Choroid plexus epithelial cell (primary cell): ENCODE measurements around the gene OR1L4.

Source experiments
- DNase-seq: peaks from one replicate; pipeline ENCODE4 v3.0.0-alpha.2; 2010; ENCODE audit warnings: low read depth
- H3K4me3 ChIP-seq: 2 replicates; pipeline ENCODE4 v1.5.1; 2011; ENCODE audit warnings: low read depth, mild to moderate bottlenecking, control low read depth, low read length, moderate library complexity
- TF ChIP-seq, protein P1 (sequence below): conservative IDR thresholded peaks from 2 replicates; pipeline ENCODE4 v1.5.1; 2011; ENCODE audit warnings: low read depth, mild to moderate bottlenecking, control low read depth, inconsistent platforms, low read length, moderate library complexity

The OR1L4 gene, protein sequence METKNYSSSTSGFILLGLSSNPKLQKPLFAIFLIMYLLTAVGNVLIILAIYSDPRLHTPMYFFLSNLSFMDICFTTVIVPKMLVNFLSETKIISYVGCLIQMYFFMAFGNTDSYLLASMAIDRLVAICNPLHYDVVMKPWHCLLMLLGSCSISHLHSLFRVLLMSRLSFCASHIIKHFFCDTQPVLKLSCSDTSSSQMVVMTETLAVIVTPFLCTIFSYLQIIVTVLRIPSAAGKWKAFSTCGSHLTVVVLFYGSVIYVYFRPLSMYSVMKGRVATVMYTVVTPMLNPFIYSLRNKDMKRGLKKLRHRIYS

DNA sequence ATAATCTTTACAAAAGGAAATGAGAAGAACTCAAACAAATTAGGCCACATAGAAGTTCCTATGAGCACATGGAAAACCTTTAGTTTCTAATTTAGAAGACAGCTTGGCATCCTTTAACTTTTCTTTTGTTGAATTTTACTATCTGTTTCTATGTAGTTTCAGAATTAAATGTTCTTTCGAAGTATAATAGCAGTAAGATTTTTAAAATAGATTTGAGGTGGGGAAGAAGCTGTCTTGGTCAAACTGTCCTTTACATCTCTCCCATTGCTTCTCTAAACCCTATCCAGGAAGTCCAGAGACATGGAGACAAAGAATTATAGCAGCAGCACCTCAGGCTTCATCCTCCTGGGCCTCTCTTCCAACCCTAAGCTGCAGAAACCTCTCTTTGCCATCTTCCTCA, at the start of gene OR1L4:
OR1L4 (plus strand) TSS at position 301 of the 400 bp plus-strand sequence; CDS start at position 301, 0 bp downstream.
- TF ChIP-seq, protein P1, sequence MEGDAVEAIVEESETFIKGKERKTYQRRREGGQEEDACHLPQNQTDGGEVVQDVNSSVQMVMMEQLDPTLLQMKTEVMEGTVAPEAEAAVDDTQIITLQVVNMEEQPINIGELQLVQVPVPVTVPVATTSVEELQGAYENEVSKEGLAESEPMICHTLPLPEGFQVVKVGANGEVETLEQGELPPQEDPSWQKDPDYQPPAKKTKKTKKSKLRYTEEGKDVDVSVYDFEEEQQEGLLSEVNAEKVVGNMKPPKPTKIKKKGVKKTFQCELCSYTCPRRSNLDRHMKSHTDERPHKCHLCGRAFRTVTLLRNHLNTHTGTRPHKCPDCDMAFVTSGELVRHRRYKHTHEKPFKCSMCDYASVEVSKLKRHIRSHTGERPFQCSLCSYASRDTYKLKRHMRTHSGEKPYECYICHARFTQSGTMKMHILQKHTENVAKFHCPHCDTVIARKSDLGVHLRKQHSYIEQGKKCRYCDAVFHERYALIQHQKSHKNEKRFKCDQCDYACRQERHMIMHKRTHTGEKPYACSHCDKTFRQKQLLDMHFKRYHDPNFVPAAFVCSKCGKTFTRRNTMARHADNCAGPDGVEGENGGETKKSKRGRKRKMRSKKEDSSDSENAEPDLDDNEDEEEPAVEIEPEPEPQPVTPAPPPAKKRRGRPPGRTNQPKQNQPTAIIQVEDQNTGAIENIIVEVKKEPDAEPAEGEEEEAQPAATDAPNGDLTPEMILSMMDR: no peak
- H3K4me3 ChIP-seq: no peak within 1 kb of the TSS

DNA sequence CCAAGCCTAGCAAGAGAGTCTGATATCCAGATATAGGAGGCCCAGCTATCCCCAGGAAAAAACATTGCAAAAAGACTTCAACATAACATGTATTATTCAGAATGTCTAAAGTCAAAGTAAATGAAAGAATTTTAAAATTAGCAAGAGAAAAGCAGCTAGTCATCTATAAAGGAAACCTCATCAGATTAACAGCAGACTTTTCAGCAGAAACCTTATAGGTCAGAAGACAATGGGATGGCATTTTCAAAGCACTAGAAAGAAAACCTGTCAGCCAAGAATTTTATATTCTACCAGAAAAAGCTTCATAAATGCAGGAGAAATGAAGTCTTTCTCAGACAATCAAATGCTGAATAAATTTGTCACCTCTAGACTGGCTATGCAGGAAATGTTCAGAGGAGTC, 38.9 kb upstream of the OR1L4 start:
- no peak for DNase-seq
- TF ChIP-seq, protein P1: no peak

More for the DNA sequence above, at the start of gene OR1L4:
- DNase-seq: no peak

DNA sequence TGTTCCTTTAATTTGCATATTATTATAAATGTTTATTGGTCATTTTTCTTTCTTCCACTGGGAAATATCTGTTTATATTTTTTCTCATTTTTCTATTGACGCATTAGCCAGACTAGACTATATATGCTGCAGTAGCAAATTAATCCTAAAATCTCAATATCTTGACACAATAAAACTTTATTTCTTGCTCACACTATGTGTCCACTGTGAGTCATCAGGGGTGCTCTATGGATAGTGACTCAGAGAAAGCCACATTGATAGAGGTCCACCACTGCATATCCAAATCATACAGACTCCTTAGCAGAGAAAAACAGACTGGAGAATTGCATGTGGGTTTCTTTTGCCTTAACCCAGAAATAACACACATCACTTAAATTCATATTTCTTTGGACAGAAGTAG, 28.1 kb upstream of the OR1L4 start:
- no peak overlapping the region for H3K4me3 ChIP-seq
- no peak for DNase-seq
- TF ChIP-seq, protein P1: no peak

More for the DNA sequence above, 38.9 kb upstream of the OR1L4 start:
- no peak overlapping the region for H3K4me3 ChIP-seq

DNA sequence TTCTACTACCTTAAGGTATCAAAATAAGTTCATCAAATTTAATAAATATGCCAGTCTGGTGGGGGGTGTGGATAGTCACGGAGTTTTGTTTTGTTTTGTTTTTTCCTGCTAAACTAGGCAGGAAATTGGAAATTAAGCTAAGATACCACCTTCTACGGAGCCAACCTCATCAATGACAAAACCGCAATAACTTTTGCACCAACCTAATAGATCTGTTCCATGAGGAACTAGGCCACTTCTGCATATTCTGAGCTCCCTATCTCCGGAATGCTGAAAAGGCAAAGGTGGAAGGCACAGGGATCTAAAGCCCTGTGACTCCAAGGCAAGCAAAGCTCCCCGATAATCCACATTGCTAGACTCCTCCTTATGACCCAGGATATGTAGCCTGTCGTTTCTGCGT, 5.8 kb upstream of the OR1L4 start:
- TF ChIP-seq, protein P1: no peak
- no peak for DNase-seq
- no peak overlapping the region for H3K4me3 ChIP-seq

DNA sequence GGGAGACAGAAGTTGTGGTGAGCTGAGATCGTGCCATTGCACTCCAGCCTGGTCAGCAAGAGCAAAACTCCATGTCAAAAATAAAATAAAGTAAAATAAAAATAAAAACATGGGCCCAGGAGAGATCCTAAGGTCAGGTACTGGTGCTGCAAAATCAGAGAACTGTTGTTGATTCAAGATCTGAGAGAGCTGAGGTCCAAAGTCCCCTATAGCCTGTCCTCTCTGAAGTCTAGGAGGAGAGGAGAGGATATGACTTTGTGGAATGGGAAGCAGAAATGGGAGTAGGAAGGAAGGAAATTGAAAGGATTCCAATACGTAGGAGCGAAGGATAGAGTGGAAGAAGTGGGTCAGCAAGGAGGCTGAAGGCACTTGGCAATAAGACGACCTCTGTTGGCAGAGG, 4.6 kb upstream of the OR1L4 start:
- TF ChIP-seq, protein P1: no peak
- H3K4me3 ChIP-seq: no peak overlapping the region
- DNase-seq: no peak

DNA sequence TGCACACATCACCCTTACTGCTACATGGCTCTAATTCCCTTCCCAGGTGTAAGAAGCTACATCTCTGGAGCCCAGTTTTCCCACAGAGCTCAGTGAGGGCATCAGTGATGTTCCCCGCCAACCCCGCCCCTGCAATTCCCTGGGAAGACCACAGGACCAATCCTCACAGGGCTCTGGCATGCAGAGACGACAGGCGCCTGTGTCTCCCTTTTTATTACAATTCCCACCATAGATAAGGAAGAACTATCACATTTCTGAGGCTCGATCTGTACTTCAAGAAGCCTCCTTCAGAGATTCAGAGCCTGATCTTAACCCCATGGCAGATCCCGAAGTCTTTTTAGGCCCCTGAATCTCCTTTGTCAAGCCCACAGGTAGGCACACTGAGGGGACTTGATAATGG, 18.2 kb downstream of the OR1L4 start, which contains the start of gene OR1L6:
OR1L6 (plus strand) TSS at position 301 of the 400 bp plus-strand sequence. CDS start 7,545 bp downstream, outside the sequence.
- TF ChIP-seq, protein P1: no peak
- H3K4me3 ChIP-seq: no peak within 1 kb of the TSS
- no peak for DNase-seq

DNA sequence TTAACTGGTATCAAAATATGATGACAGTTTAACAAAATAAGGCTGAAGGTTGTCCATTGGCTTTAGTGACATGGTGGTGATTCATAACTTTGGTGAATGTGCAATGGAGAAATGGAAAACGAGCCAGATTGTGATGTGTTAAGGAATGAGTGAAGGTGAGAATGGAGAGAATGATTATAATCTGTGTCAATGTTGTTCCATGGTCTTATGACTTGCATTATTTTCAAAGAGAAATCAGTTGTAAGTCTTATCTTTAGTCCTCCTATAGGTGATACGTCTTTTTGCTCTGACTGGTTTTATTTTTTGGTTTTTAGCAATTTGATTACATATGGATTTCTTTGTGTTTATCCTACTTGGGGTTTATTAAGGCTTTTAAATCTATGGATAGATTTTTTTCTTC, 31.0 kb downstream of the OR1L4 start:
- TF ChIP-seq, protein P1: no peak

More for the DNA sequence above, 31.0 kb downstream of the OR1L4 start:
- DNase-seq: no peak
- no peak overlapping the region for H3K4me3 ChIP-seq
